ENCODE results near the gene STXBP1. TPM values are rescaled to one million over a fixed set of nuclear protein-coding genes. Genes with fewer than 3 reads are reported as not detected.

STXBP1 gene
- total and polyA plus RNA-seq, 2 of the 13 experiments (the other 11 are each of a cell fraction or from before 2014, with no cell fraction given), result 2.9 TPM

GRCh38 chr9:127734747-127735529, 122.9 kb downstream of the STXBP1 start, which contains the start of gene TOR2A (continued):
- TF ChIP-seq AKNA (CRISPR knock-in tag; IDR thresholded peaks at IDR 0.05; ENCODE audit: borderline replicate concordance), result no peak
- peak; percentile 60; the same call in 1 of the 2 replicates for TF ChIP-seq MIER3 (CRISPR knock-in tag; IDR thresholded peaks at IDR 0.05; ENCODE audit: borderline replicate concordance)
- TF ChIP-seq ZNF232 (CRISPR knock-in tag; IDR thresholded peaks at IDR 0.05; ENCODE audit: borderline replicate concordance), result peak; percentile 36; the same call in 1 of the 2 replicates
- TF ChIP-seq GLMP (CRISPR knock-in tag; IDR thresholded peaks at IDR 0.05; ENCODE audit: borderline replicate concordance), result no peak
- TF ChIP-seq ZNF839 (CRISPR knock-in tag; IDR thresholded peaks at IDR 0.05; ENCODE audit: borderline replicate concordance), result no peak; the same call in 1 of the 2 replicates
- peak; percentile 72; the same call in 1 of the 2 replicates for TF ChIP-seq HOXD1 (CRISPR knock-in tag; IDR thresholded peaks at IDR 0.05)
- no peak for TF ChIP-seq PCBP2 (optimal IDR thresholded peaks at IDR 0.05; ENCODE audit: low read depth, low read length, poor library complexity, severe bottlenecking)
- TF ChIP-seq ZBTB7B (CRISPR knock-in tag; IDR thresholded peaks at IDR 0.05), result 0 out of 2 replicates have a peak, but pooled peaks have one; percentile 32
- peak; percentile 93 for TF ChIP-seq GABPB1 (CRISPR knock-in tag; IDR thresholded peaks at IDR 0.05)
- peak; percentile 62 for TF ChIP-seq SPEN (CRISPR knock-in tag; IDR thresholded peaks at IDR 0.05; ENCODE audit: low read depth)
- TF ChIP-seq, protein P1, sequence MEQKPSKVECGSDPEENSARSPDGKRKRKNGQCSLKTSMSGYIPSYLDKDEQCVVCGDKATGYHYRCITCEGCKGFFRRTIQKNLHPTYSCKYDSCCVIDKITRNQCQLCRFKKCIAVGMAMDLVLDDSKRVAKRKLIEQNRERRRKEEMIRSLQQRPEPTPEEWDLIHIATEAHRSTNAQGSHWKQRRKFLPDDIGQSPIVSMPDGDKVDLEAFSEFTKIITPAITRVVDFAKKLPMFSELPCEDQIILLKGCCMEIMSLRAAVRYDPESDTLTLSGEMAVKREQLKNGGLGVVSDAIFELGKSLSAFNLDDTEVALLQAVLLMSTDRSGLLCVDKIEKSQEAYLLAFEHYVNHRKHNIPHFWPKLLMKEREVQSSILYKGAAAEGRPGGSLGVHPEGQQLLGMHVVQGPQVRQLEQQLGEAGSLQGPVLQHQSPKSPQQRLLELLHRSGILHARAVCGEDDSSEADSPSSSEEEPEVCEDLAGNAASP (CRISPR knock-in tag; IDR thresholded peaks at IDR 0.05; ENCODE audit: borderline replicate concordance), result 0 out of 2 replicates have a peak, but pooled peaks have one; percentile 22
- no peak for TF ChIP-seq ZSCAN5A (CRISPR knock-in tag; IDR thresholded peaks at IDR 0.05; ENCODE audit: borderline replicate concordance)
- no peak for TF ChIP-seq DMAP1 (CRISPR knock-in tag; IDR thresholded peaks at IDR 0.05)
- no peak; the same call in 1 of the 2 replicates for TF ChIP-seq DPF2 (CRISPR knock-in tag; IDR thresholded peaks at IDR 0.05; ENCODE audit: borderline replicate concordance, low read depth)
- TF ChIP-seq PHF20 (CRISPR knock-in tag; IDR thresholded peaks at IDR 0.05), result peak; percentile 67; the same call in 1 of the 2 replicates
- TF ChIP-seq CREM (IDR thresholded peaks at IDR 0.05), result peak; percentile 74
- TF ChIP-seq CREM (CRISPR knock-in tag; IDR thresholded peaks at IDR 0.05), result no peak
- no peak for TF ChIP-seq HMGA1 (CRISPR knock-in tag; conservative IDR thresholded peaks at IDR 0.05)
- TF ChIP-seq ZNF44 (CRISPR knock-in tag; IDR thresholded peaks at IDR 0.05), result no peak
- peak; percentile 51; the same call in 1 of the 2 replicates for TF ChIP-seq TAF1 (CRISPR knock-in tag; IDR thresholded peaks at IDR 0.05)

Measured in HepG2 (cell line).